IMR-90 (cell line): ENCODE measurements around the gene IFNGR1.

Experiments used
- BHLHE40 ChIP-seq: fragments of 150-350 bp; IDR thresholded peaks from 2 replicates; pipeline ENCODE4 v1.6.1; 2016; ENCODE audit warnings: mild to moderate bottlenecking, low read depth, low read length
- CEBPB ChIP-seq: IDR thresholded peaks from 2 replicates; pipeline ENCODE4 v1.6.1; 2012; ENCODE audit warnings: low read depth, low read length, improper control_type of control experiment
- CHD1 ChIP-seq: IDR thresholded peaks from 2 replicates; pipeline ENCODE4 v1.6.1; 2012; ENCODE audit warnings: low read depth, low read length, improper control_type of control experiment
- FOS ChIP-seq: fragments of 150-350 bp; IDR thresholded peaks from 2 replicates; pipeline ENCODE4 v1.6.1; 2016; ENCODE audit warnings: low read depth, low read length
- MAFK ChIP-seq: IDR thresholded peaks from 2 replicates; pipeline ENCODE4 v1.6.1; 2012; ENCODE audit warnings: low read depth, low read length, improper control_type of control experiment
- POLR2A ChIP-seq: IDR thresholded peaks from 2 replicates; pipeline ENCODE4 v1.6.1; 2012; ENCODE audit warnings: mild to moderate bottlenecking, low read depth, low read length
- RAD21 ChIP-seq: IDR thresholded peaks from 2 replicates; pipeline ENCODE4 v1.6.1; 2012; ENCODE audit warnings: low read length, improper control_type of control experiment
- RCOR1 ChIP-seq: IDR thresholded peaks from 2 replicates; pipeline ENCODE4 v1.6.1; 2012; ENCODE audit warnings: mild to moderate bottlenecking, low read length, improper control_type of control experiment; ENCODE audit not compliant: insufficient replicate concordance
- RFX5 ChIP-seq: IDR thresholded peaks from 2 replicates; pipeline ENCODE4 v1.8.0; 2012; ENCODE audit warnings: low read depth, mild to moderate bottlenecking, low read length, moderate library complexity
- SMC3 ChIP-seq: fragments of 150-350 bp; IDR thresholded peaks from 2 replicates; pipeline ENCODE4 v1.6.1; 2016; ENCODE audit warnings: low read depth, mild to moderate bottlenecking, antibody characterized with exemption, low read length, moderate library complexity
- TF ChIP-seq, protein P1 (sequence below): conservative IDR thresholded peaks from 2 replicates; pipeline ENCODE4 v1.5.1; 2012; ENCODE audit warnings: mild to moderate bottlenecking, low read depth, low read length, improper control_type of control experiment

DNA sequence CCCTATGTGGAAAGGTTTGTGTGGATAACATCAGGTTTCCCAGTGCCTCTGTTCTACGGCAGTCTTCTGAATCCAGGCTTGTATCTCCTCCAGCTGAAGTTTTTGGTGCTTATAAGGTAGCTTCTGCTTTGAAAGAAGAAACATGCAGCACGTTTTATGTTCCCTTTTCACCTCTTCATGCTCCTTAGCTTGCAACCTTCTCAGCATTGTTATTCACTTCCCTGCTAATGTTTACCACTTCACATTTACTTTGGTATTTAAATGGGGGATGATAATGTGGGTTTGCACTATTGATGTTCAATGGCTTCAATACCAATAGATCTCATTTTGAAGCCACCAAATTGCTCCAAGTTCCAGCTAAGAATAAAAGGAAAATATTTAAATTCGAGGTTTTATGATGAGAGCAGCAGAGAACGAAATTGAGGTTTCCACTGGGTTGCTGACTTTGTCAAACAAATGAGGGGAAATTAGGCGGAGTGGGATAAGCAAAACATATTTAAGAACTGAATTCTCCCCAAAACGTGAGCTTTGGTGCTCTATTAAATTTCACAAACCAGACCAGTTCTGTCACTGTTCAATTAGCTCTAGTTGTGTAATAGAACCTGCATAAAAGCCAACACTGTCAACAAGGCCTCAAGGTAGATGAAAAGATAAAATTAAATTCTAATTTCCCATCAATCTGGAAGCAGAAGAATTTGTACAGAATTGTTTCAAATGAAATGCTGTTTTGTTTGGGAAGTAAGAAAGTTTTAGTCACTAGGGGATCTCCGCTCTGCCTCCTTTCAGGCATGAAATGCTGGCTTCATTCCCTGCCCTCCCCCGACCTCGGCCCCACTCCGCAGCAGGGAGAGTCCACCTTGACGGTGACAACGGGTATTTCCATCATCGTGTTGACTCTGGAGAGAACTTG is 47.1 kb downstream of the IFNGR1 start:
- TF ChIP-seq, protein P1, sequence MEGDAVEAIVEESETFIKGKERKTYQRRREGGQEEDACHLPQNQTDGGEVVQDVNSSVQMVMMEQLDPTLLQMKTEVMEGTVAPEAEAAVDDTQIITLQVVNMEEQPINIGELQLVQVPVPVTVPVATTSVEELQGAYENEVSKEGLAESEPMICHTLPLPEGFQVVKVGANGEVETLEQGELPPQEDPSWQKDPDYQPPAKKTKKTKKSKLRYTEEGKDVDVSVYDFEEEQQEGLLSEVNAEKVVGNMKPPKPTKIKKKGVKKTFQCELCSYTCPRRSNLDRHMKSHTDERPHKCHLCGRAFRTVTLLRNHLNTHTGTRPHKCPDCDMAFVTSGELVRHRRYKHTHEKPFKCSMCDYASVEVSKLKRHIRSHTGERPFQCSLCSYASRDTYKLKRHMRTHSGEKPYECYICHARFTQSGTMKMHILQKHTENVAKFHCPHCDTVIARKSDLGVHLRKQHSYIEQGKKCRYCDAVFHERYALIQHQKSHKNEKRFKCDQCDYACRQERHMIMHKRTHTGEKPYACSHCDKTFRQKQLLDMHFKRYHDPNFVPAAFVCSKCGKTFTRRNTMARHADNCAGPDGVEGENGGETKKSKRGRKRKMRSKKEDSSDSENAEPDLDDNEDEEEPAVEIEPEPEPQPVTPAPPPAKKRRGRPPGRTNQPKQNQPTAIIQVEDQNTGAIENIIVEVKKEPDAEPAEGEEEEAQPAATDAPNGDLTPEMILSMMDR, result no peak
- TF ChIP-seq CHD1 (no peak), POLR2A (no peak), RFX5 (no peak), RCOR1 (no peak), RAD21 (no peak), MAFK (no peak), BHLHE40 (no peak), FOS (no peak), CEBPB (no peak), SMC3 (no peak)
